HG03095 (cell line): Measurements from ENCODE around the gene PCDHGB7.
"Not testable (repeated sequence)": the region's sequence is repeated elsewhere in the genome, so short reads cannot be mapped to it uniquely, and the experiment has no call there.

ENCODE experiments used
- ATAC-seq: cut with Tn5 transposase; IDR thresholded peaks from one replicate; pipeline ENCODE4 v1.9.1; 2021; ENCODE audit warnings: moderate library complexity; ENCODE audit not compliant: unreplicated experiment

PCDHGB7 gene

GRCh38 chr5:141417494-141418172 lies at the start of gene PCDHGB7:
Gene PCDHGB7, plus strand, starts transcription at chr5:141417677. Its CDS starts 183 bp downstream, at chr5:141417860.
- ATAC-seq, result peak; percentile 71

GRCh38 chr5:141369994-141370848 lies 47.3 kb upstream of the PCDHGB7 start, which contains the start of gene PCDHGB3:
Gene PCDHGB3, plus strand, starts transcription at chr5:141370242. Its CDS starts 153 bp downstream, at chr5:141370395.
- peak; percentile 99 for ATAC-seq

GRCh38 chr5:141371572-141372475 lies 45.7 kb upstream of the PCDHGB7 start:
- ATAC-seq, result no peak

- no peak for ATAC-seq
Measured at GRCh38 chr5:141373673-141374317, 43.7 kb upstream of the PCDHGB7 start, which contains the start of gene PCDHGA6. Gene PCDHGA6, plus strand, starts transcription at chr5:141373891. Its CDS starts 193 bp downstream, at chr5:141374084.

- no peak for ATAC-seq
Measured at GRCh38 chr5:141374627-141375026, 42.9 kb upstream of the PCDHGB7 start.

GRCh38 chr5:141375444-141376155 lies 41.9 kb upstream of the PCDHGB7 start:
- ATAC-seq, result not testable (repeated sequence)

- no peak for ATAC-seq
Measured at GRCh38 chr5:141382469-141383294, 34.8 kb upstream of the PCDHGB7 start, which contains the start of gene PCDHGA7. Gene PCDHGA7, plus strand, starts transcription at chr5:141382742. Its CDS starts 158 bp downstream, at chr5:141382900.

- no peak for ATAC-seq
Measured at GRCh38 chr5:141383345-141383744, 34.1 kb upstream of the PCDHGB7 start.

- no peak for ATAC-seq
Measured at GRCh38 chr5:141384471-141385267, 32.8 kb upstream of the PCDHGB7 start.

- ATAC-seq, result not testable (repeated sequence)
Measured at GRCh38 chr5:141387557-141388311, 29.7 kb upstream of the PCDHGB7 start, which contains the start of gene PCDHGB4. Gene PCDHGB4, plus strand, starts transcription at chr5:141387698. Its CDS starts 187 bp downstream, at chr5:141387885.

- ATAC-seq, result no peak
Measured at GRCh38 chr5:141388661-141389060, 28.8 kb upstream of the PCDHGB7 start.

GRCh38 chr5:141389153-141390042 lies 28.1 kb upstream of the PCDHGB7 start:
- no peak for ATAC-seq

GRCh38 chr5:141392429-141393198 lies 24.9 kb upstream of the PCDHGB7 start, which contains the start of gene PCDHGA8:
Gene PCDHGA8, plus strand, starts transcription at chr5:141392633. Its CDS starts 181 bp downstream, at chr5:141392814.
- no peak for ATAC-seq

GRCh38 chr5:141393267-141393666 lies 24.2 kb upstream of the PCDHGB7 start:
- no peak for ATAC-seq
